NCI-H446 (cell line): ENCODE measurements around the gene SFTA2.
A peak's percentile ranks its signal among the peaks of the same experiment; 100 is the strongest.

ENCODE experiments used
- DNase-seq, 2 experiments: peaks; one replicate each; lab custom pipeline; 2025; lab: John Stamatoyannopoulos, UW

Gene SFTA2

GRCh38 chr6:30889921-30890645 is 41.9 kb downstream of the SFTA2 start:
- no peak for DNase-seq

GRCh38 chr6:30889496-30889885 is 42.5 kb downstream of the SFTA2 start:
- no peak for DNase-seq

GRCh38 chr6:30888816-30889495 is 43.0 kb downstream of the SFTA2 start:
- DNase-seq = no peak

GRCh38 chr6:30887901-30888815 is 43.8 kb downstream of the SFTA2 start:
- no peak for DNase-seq

GRCh38 chr6:30886897-30887255 is 45.1 kb downstream of the SFTA2 start:
- DNase-seq = no peak

GRCh38 chr6:30885999-30886896 is 45.7 kb downstream of the SFTA2 start:
- DNase-seq = peak in 1 of 2 experiments; percentile 50

- peak in 1 of 2 experiments; percentile 33 for DNase-seq
Measured at GRCh38 chr6:30885481-30885998, 46.4 kb downstream of the SFTA2 start.

GRCh38 chr6:30884521-30885480 is 47.2 kb downstream of the SFTA2 start:
- peak in 1 of 2 experiments; percentile 33 for DNase-seq

GRCh38 chr6:30883685-30884520 is 48.1 kb downstream of the SFTA2 start, which contains the start of gene DDR1:
TSS of gene DDR1 (plus strand) at chr6:30884519. CDS start at chr6:30888730, 4,211 bp downstream.
- peak in 1 of 2 experiments; percentile 68 for DNase-seq

GRCh38 chr6:30882759-30883684 is 48.9 kb downstream of the SFTA2 start:
- DNase-seq = no peak

GRCh38 chr6:30882204-30882758 is 49.7 kb downstream of the SFTA2 start:
- no peak for DNase-seq

GRCh38 chr6:30881392-30882203 is 50.4 kb downstream of the SFTA2 start:
- no peak for DNase-seq
